ENCODE data around the gene CCT2.
"Not testable (repeated sequence)": the region's sequence is repeated elsewhere in the genome, so short reads cannot be mapped to it uniquely, and the experiment has no call there.

CCT2 gene

GRCh38 chr12:69589082-69589481 lies 3.8 kb downstream of the CCT2 start:
- no peak for DNase-seq

GRCh38 chr12:69595689-69596088 lies 10.4 kb downstream of the CCT2 start:
- no peak for DNase-seq

- no peak for DNase-seq
These were observed 13.0 kb downstream of the CCT2 start for GRCh38 chr12:69598174-69598753.

- no peak for DNase-seq
These were observed 15.5 kb downstream of the CCT2 start for GRCh38 chr12:69600804-69601203.

- no peak for DNase-seq
These were observed 16.9 kb downstream of the CCT2 start for GRCh38 chr12:69601962-69602685.

GRCh38 chr12:69602954-69603353 lies 17.7 kb downstream of the CCT2 start:
- no peak for DNase-seq

- DNase-seq, result not testable (repeated sequence)
These were observed 18.3 kb downstream of the CCT2 start for GRCh38 chr12:69603556-69603955.

GRCh38 chr12:69604275-69604674 lies 19.0 kb downstream of the CCT2 start:
- not testable (repeated sequence) for DNase-seq

- no peak for DNase-seq
These were observed 22.9 kb downstream of the CCT2 start for GRCh38 chr12:69608114-69608513.

- DNase-seq, result no peak
These were observed 24.9 kb downstream of the CCT2 start for GRCh38 chr12:69610126-69610525.

GRCh38 chr12:69610729-69611128 lies 25.5 kb downstream of the CCT2 start, which contains the start of gene LRRC10:
Gene LRRC10 (minus strand): TSS chr12:69610907. CDS start chr12:69610838, 69 bp downstream.
- DNase-seq, result no peak

GRCh38 chr12:69613351-69613750 lies 28.1 kb downstream of the CCT2 start:
- DNase-seq, result no peak

GRCh38 chr12:69616025-69616424 lies 30.8 kb downstream of the CCT2 start:
- DNase-seq, result no peak

- DNase-seq, result no peak
These were observed 33.8 kb downstream of the CCT2 start for GRCh38 chr12:69619050-69619449.

GRCh38 chr12:69620077-69620476 lies 34.8 kb downstream of the CCT2 start:
- no peak for DNase-seq

GRCh38 chr12:69620921-69621320 lies 35.7 kb downstream of the CCT2 start:
- no peak for DNase-seq

- DNase-seq, result no peak
These were observed 36.3 kb downstream of the CCT2 start for GRCh38 chr12:69621551-69621950.

- DNase-seq, result no peak
These were observed 38.7 kb downstream of the CCT2 start for GRCh38 chr12:69623970-69624369.

- DNase-seq, result no peak
These were observed 42.2 kb downstream of the CCT2 start for GRCh38 chr12:69627501-69627900.

GRCh38 chr12:69630191-69630590 lies 44.9 kb downstream of the CCT2 start:
- no peak for DNase-seq

- no peak for DNase-seq
These were observed 47.8 kb downstream of the CCT2 start for GRCh38 chr12:69633061-69633460.

GRCh38 chr12:69639400-69640016 lies 54.2 kb downstream of the CCT2 start:
- DNase-seq, result no peak

GRCh38 chr12:69641546-69641945 lies 56.3 kb downstream of the CCT2 start:
- DNase-seq, result no peak

GRCh38 chr12:69642531-69642930 lies 57.3 kb downstream of the CCT2 start:
- DNase-seq, result no peak

Measured in NCI-H1417 treated with DMSO at 0.1 percent for 48 hours (cell line).